ENCODE results near the gene PLCL1. TPM values are rescaled to one million over a fixed set of nuclear protein-coding genes. Genes with fewer than 3 reads are reported as not detected.

PLCL1 gene
- total and polyA plus RNA-seq, 5 donors, result 19.5 to 70.1 (median 45.0) TPM

GRCh38 chr2:198115201-198115600 is 310.8 kb downstream of the PLCL1 start:
- ATAC-seq, result no peak
- intact Hi-C loops (cut with DNase I), result no loop called here

GRCh38 chr2:198116756-198117155 is 312.4 kb downstream of the PLCL1 start:
- WGBS, result 13% methylated on average over 1 of the region's 1 CpG
- Histone ChIP-seq H3K4me3 (ENCODE audit: low read length) (no peak overlapping the region), H3K4me1 (ENCODE audit: control insufficient read depth, insufficient read depth, low read length) (no peaks in the 10 kb centered on the region), H3K27ac (ENCODE audit: low read length) (no peak overlapping the region), H3K9me3 (ENCODE audit: control insufficient read depth, low read length) (no peaks in the 10 kb centered on the region), H3K27me3 (ENCODE audit: control insufficient read depth, insufficient read depth) (no peaks in the 10 kb centered on the region)
- DNase-seq, result no peak
- intact Hi-C loops (cut with DNase I), result no loop called here
- ATAC-seq, result peak in 1 of 2 donors; percentile 32

More at GRCh38 chr2:198115201-198115600, 310.8 kb downstream of the PLCL1 start:
- Histone ChIP-seq H3K4me1 (ENCODE audit: control insufficient read depth, insufficient read depth, low read length) (no peaks in the 10 kb centered on the region), H3K4me3 (ENCODE audit: low read length) (no peak overlapping the region), H3K27me3 (ENCODE audit: control insufficient read depth, insufficient read depth) (no peaks in the 10 kb centered on the region), H3K27ac (ENCODE audit: low read length) (no peak overlapping the region), H3K9me3 (ENCODE audit: control insufficient read depth, low read length) (no peaks in the 10 kb centered on the region)
- DNase-seq, result no peak

- H3K4me1 ChIP-seq (ENCODE audit: control insufficient read depth, insufficient read depth, low read length), result no peaks in the 10 kb centered on the region
Observed at GRCh38 chr2:198117406-198118041, 313.1 kb downstream of the PLCL1 start.

DNA sequence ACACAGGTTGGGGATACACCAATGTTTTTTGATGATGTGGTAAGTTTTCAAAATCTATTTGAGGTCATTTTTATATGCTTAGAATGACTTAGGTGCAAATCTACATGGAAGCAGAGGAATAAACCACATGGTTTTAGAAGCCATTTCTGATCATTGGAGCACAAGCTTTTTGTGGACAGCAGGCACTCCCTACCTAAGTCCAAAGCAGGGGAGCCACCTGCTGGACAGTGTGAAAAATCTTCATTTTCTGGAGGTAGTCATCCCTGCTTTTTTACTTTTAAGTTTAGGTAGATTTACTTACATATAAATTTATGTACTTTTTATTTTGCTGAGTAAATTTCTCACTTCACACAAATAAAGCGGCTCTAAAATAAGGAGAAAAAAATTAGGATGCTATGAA is 323.2 kb downstream of the PLCL1 start:
- intact Hi-C loops (cut with DNase I), result loop anchor here in 3 of 4 donors (2.0 to 10.0 kb wide), 4 partner anchors 320 to 423 kb away; partner anchors contain the start of genes MARS2 (in 2 of the 3) and PLCL1 (in 1 of the 3)
- ATAC-seq (peak; percentile 68 to 71), DNase-seq (peak; percentile 35 to 53 (median 35))
- Histone ChIP-seq H3K4me1 (ENCODE audit: control insufficient read depth, insufficient read depth, low read length) (no peaks in the 10 kb centered on the region), H3K27me3 (ENCODE audit: control insufficient read depth, insufficient read depth) (no peaks in the 10 kb centered on the region), H3K4me3 (ENCODE audit: low read length) (no peak overlapping the region), H3K9me3 (ENCODE audit: control insufficient read depth, low read length) (no peaks in the 10 kb centered on the region), H3K27ac (ENCODE audit: low read length) (no peak overlapping the region)
- WGBS, result 69% methylated on average over 1 of the region's 1 CpG

More at GRCh38 chr2:198117406-198118041, 313.1 kb downstream of the PLCL1 start:
- intact Hi-C loops (cut with DNase I), result no loop called here
- WGBS, result 73% methylated on average over 4 of the region's 4 CpGs
- no peak for DNase-seq
- H3K27ac ChIP-seq (ENCODE audit: low read length), result no peak overlapping the region
- H3K4me3 ChIP-seq (ENCODE audit: low read length), result no peak overlapping the region
- no peaks in the 10 kb centered on the region for H3K27me3 ChIP-seq (ENCODE audit: control insufficient read depth, insufficient read depth)
- no peak for ATAC-seq
- H3K9me3 ChIP-seq (ENCODE audit: control insufficient read depth, low read length), result no peaks in the 10 kb centered on the region

- H3K9me3 ChIP-seq (ENCODE audit: control insufficient read depth, low read length), result no peaks in the 10 kb centered on the region
- H3K27me3 ChIP-seq (ENCODE audit: control insufficient read depth, insufficient read depth), result no peaks in the 10 kb centered on the region
- intact Hi-C loops (cut with DNase I), result loop anchor here (2.0 to 10.0 kb wide), 5 partner anchors 165 to 425 kb away; partner anchors contain the start of genes MARS2 (in 2 of the 4) and PLCL1 (in 1 of the 4)
- peaks cover 4% of the 10 kb centered on the region for H3K4me1 ChIP-seq (ENCODE audit: control insufficient read depth, insufficient read depth, low read length)
- no peak overlapping the region for H3K27ac ChIP-seq (ENCODE audit: low read length)
- WGBS, result 75% methylated on average over 5 of the region's 5 CpGs
- no peak for ATAC-seq
- H3K4me3 ChIP-seq (ENCODE audit: low read length), result no peak overlapping the region
- no peak for DNase-seq
Observed at GRCh38 chr2:198129609-198130008, 325.2 kb downstream of the PLCL1 start.

DNA sequence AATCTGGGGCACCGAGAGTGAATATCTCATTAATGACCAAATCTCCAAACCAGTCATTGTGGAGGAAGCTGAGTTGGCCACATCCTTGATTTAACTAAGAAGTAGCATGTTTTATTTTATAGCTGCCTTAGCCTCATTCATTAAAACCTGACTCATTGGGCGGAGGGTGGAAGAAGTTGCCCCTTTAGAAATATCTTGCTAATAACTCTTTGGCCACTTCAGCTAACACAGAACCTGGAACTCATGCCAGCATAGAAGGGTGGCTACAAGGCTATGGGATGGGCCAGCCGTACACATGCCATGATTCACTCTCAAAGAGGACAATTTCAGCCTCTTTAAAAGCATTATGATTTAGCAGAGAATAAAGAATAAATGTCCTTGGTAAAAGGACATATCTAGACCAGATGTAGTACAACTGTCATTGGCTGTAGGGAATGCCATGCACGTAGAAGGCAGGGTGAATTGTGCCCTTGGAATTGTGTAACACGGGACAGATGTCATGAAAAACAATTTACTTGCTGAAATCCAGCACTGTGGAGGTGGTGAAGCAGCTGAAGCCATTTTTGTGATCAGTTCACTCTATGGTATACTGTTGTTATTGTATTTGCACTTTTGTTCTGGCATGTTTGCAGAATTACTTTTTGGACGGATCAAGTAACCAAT is 330.0 kb downstream of the PLCL1 start:
- peaks cover 4% of the 10 kb centered on the region for H3K4me1 ChIP-seq (ENCODE audit: control insufficient read depth, insufficient read depth, low read length)
- WGBS, result 85% methylated on average over 6 of the region's 6 CpGs
- ATAC-seq (no peak), DNase-seq (no peak)
- intact Hi-C loops (cut with DNase I), result loop anchor here in 1 of 4 donors (10.0 kb wide), 1 partner anchor 160 kb away; no protein-coding TSS in a partner anchor
- no peaks in the 10 kb centered on the region for H3K27me3 ChIP-seq (ENCODE audit: control insufficient read depth, insufficient read depth)
- H3K9me3 ChIP-seq (ENCODE audit: control insufficient read depth, low read length), result no peaks in the 10 kb centered on the region
- H3K27ac ChIP-seq (ENCODE audit: low read length), result no peak overlapping the region
- H3K4me3 ChIP-seq (ENCODE audit: low read length), result no peak overlapping the region

- 37% methylated on average over 2 of the region's 2 CpGs for WGBS
- Histone ChIP-seq H3K9me3 (ENCODE audit: control insufficient read depth, low read length) (no peaks in the 10 kb centered on the region), H3K27me3 (ENCODE audit: control insufficient read depth, insufficient read depth) (no peaks in the 10 kb centered on the region), H3K4me1 (ENCODE audit: control insufficient read depth, insufficient read depth, low read length) (peaks cover 4% of the 10 kb centered on the region), H3K4me3 (ENCODE audit: low read length) (no peak overlapping the region), H3K27ac (ENCODE audit: low read length) (no peak overlapping the region)
- DNase-seq (no peak), ATAC-seq (no peak)
- intact Hi-C loops (cut with DNase I), result loop anchor here in 1 of 4 donors (10.0 kb wide), 1 partner anchor 159 kb away; no protein-coding TSS in a partner anchor
Observed at GRCh38 chr2:198135481-198135934, 331.1 kb downstream of the PLCL1 start.

DNA sequence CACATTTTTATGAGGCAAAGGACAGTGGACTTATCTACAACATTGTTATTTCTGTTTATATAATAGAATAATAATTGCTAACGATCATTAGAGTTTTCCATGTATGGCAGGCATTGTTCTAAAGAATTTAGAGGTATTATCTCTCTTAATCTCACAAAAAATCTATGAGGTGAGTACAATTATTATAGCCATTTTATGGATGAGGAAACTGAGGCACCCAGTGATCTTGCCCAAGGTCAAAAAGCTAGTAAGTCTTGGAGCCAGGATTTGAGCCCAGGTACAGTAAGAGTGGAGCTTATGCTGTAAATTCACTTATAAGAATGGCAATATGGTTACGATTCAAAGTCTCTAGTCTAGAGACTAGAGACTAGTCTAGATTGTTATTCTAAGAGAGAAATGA is 331.7 kb downstream of the PLCL1 start:
- intact Hi-C loops (cut with DNase I), result loop anchor here in 1 of 4 donors (10.0 kb wide), 1 partner anchor 159 kb away; no protein-coding TSS in a partner anchor
- Histone ChIP-seq H3K27me3 (ENCODE audit: control insufficient read depth, insufficient read depth) (no peaks in the 10 kb centered on the region), H3K27ac (ENCODE audit: low read length) (no peak overlapping the region), H3K9me3 (ENCODE audit: control insufficient read depth, low read length) (no peaks in the 10 kb centered on the region), H3K4me3 (ENCODE audit: low read length) (no peak overlapping the region), H3K4me1 (ENCODE audit: control insufficient read depth, insufficient read depth, low read length) (peaks cover 4% of the 10 kb centered on the region)
- ATAC-seq (no peak), DNase-seq (no peak)
- 77% methylated on average over 2 of the region's 2 CpGs for WGBS

DNA sequence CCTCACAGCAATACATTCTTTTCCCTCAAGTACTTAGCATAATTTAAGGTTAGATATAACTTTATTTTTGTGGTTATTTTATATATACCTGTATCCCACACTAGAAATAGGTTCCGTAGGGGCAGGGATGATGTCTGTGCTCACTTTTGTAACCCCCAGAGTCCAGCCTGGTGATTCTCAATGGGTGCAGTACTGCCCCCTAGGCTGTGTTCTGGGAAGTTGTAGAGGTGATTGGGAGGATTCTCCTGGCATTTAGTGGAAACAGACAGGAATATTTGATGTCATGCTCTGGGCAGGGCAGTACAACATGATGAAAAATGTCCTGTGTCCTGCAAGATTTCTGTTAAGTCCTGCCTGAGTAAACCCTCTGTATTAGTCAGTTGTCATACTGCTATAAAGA is 333.3 kb downstream of the PLCL1 start:
- Histone ChIP-seq H3K4me1 (ENCODE audit: control insufficient read depth, insufficient read depth, low read length) (peaks cover 4% of the 10 kb centered on the region), H3K9me3 (ENCODE audit: control insufficient read depth, low read length) (no peaks in the 10 kb centered on the region), H3K4me3 (ENCODE audit: low read length) (no peak overlapping the region), H3K27ac (ENCODE audit: low read length) (no peak overlapping the region), H3K27me3 (ENCODE audit: control insufficient read depth, insufficient read depth) (no peaks in the 10 kb centered on the region)
- WGBS, result 93% methylated on average over 1 of the region's 1 CpG
- ATAC-seq (no peak), DNase-seq (no peak)
- intact Hi-C loops (cut with DNase I), result loop anchor here in 1 of 4 donors (10.0 kb wide), 1 partner anchor 157 kb away; no protein-coding TSS in a partner anchor

- ATAC-seq (no peak), DNase-seq (no peak)
- Histone ChIP-seq H3K4me1 (ENCODE audit: control insufficient read depth, insufficient read depth, low read length) (peaks cover 2% of the 10 kb centered on the region), H3K9me3 (ENCODE audit: control insufficient read depth, low read length) (no peaks in the 10 kb centered on the region), H3K4me3 (ENCODE audit: low read length) (no peak overlapping the region), H3K27me3 (ENCODE audit: control insufficient read depth, insufficient read depth) (no peaks in the 10 kb centered on the region), H3K27ac (ENCODE audit: low read length) (no peak overlapping the region)
- intact Hi-C loops (cut with DNase I), result no loop called here
- WGBS, result 67% methylated on average over 2 of the region's 2 CpGs
Observed at GRCh38 chr2:198141726-198142125, 337.3 kb downstream of the PLCL1 start.

- Histone ChIP-seq H3K9me3 (ENCODE audit: control insufficient read depth, low read length) (no peaks in the 10 kb centered on the region), H3K27me3 (ENCODE audit: control insufficient read depth, insufficient read depth) (no peaks in the 10 kb centered on the region), H3K4me1 (ENCODE audit: control insufficient read depth, insufficient read depth, low read length) (peaks cover 2% of the 10 kb centered on the region), H3K4me3 (ENCODE audit: low read length) (no peak overlapping the region), H3K27ac (ENCODE audit: low read length) (no peak overlapping the region)
- intact Hi-C loops (cut with DNase I), result no loop called here
- no peak for ATAC-seq
- WGBS, result 77% methylated on average over 4 of the region's 4 CpGs
- DNase-seq, result no peak
Observed at GRCh38 chr2:198143156-198143555, 338.8 kb downstream of the PLCL1 start.

All from right cardiac atrium (tissue), 5 donors.